H1 (cell line): ENCODE measurements around the gene TMEM147. TPM values are rescaled to one million over a fixed set of nuclear protein-coding genes. Genes with fewer than 3 reads are reported as not detected.

Experiments
- CTCF ChIA-PET: fragments of 300-600 bp; sonication (Branson Sonifier 250); formaldehyde crosslinking; loops from one replicate; lab custom pipeline; 2021; ENCODE audit not compliant: partially characterized antibody; lab: Charles Lee
- POLR2A ChIA-PET: fragments of 300-600 bp; sonication (Branson Sonifier 250); formaldehyde crosslinking; loops from one replicate; lab custom pipeline; 2021; ENCODE audit warnings: inconsistent platforms; ENCODE audit not compliant: partially characterized antibody; lab: Charles Lee
- DNase-seq, 2 experiments: peaks; one replicate each; pipeline versions ENCODE4 v3.0.0 to v3.0.0-alpha.2; 2010 to 2022; ENCODE audit warnings: low spot score in 2 of 2, low read depth in 1 of 2, mixed read lengths in 1 of 2
- FAIRE-seq: peaks from 2 replicates; lab custom pipeline; 2011; peaks lifted over from hg19 to GRCh38; lab: Jason Lieb, UNC
- H2AFZ ChIP-seq: 2 replicates; pipeline ENCODE4 v1.8.1; 2012; ENCODE audit warnings: low read length, inconsistent platforms
- H2AK5ac ChIP-seq: 2 replicates; pipeline ENCODE4 v1.6.1; 2013; ENCODE audit warnings: low read depth, low read length
- H2BK120ac ChIP-seq: replicated peaks from 2 replicates; pipeline ENCODE3; 2013; ENCODE audit warnings: low read depth, low read length, inconsistent platforms
- H2BK12ac ChIP-seq: 2 replicates; pipeline ENCODE4 v1.6.1; 2013; ENCODE audit warnings: low read depth, low read length
- H2BK15ac ChIP-seq: 2 replicates; pipeline ENCODE4 v1.6.1; 2013; ENCODE audit warnings: low read length
- H2BK20ac ChIP-seq: 2 replicates; pipeline ENCODE4 v1.6.1; 2013; ENCODE audit warnings: low read length
- H2BK5ac ChIP-seq: 2 replicates; pipeline ENCODE4 v1.6.1; 2013; ENCODE audit warnings: low read depth, low read length
- H3K14ac ChIP-seq: 2 replicates; pipeline ENCODE4 v1.6.1; 2013; ENCODE audit warnings: inconsistent platforms; ENCODE audit not compliant: insufficient read length
- H3K18ac ChIP-seq: 2 replicates; pipeline ENCODE4 v1.6.1; 2013; ENCODE audit warnings: low read length; ENCODE audit errors: extremely low read depth
- H3K23ac ChIP-seq: 2 replicates; pipeline ENCODE4 v1.6.1; 2013; ENCODE audit warnings: inconsistent platforms; ENCODE audit not compliant: insufficient read length
- H3K23me2 ChIP-seq: 2 replicates; pipeline ENCODE4 v1.6.1; 2013; ENCODE audit warnings: low read depth, low read length
- H3K27ac ChIP-seq: 2 replicates; pipeline ENCODE4 v1.6.1; 2011; ENCODE audit warnings: low read depth, low read length, inconsistent platforms
- H3K27me3 ChIP-seq, 4 experiments: replicated peaks in 1 of 4; 1 replicate in 1 of 4; 2 replicates in 3 of 4; pipeline versions ENCODE4 v1.6.1 to v1.8.1; 2011 to 2013; ENCODE audit warnings: low read length in 3 of 4, mild to moderate bottlenecking in 3 of 4, inconsistent platforms in 2 of 4, mixed read lengths in 2 of 4, moderate library complexity in 1 of 4; ENCODE audit not compliant: control insufficient read depth in 3 of 4, insufficient read depth in 3 of 4; ENCODE audit errors: extremely low read depth in 1 of 4
- H3K36me3 ChIP-seq, 4 experiments: 2 replicates each; pipeline versions ENCODE4 v1.6.1 to v1.8.1; 2011 to 2013; ENCODE audit warnings: mild to moderate bottlenecking in 4 of 4, low read length in 3 of 4, moderate library complexity in 2 of 4, control low read depth in 1 of 4, inconsistent platforms in 1 of 4; ENCODE audit not compliant: insufficient read depth in 4 of 4, control insufficient read depth in 2 of 4
- H3K4ac ChIP-seq: replicated peaks from 2 replicates; pipeline ENCODE3; 2013; ENCODE audit warnings: low read length, low read depth, mixed read lengths, inconsistent platforms; ENCODE audit not compliant: insufficient read length
- H3K4me1 ChIP-seq, 4 experiments: replicated peaks in 1 of 4; 1 replicate in 1 of 4; 2 replicates in 3 of 4; pipeline versions ENCODE4 v1.6.1 to v1.8.1; 2011 to 2013; ENCODE audit warnings: low read length in 3 of 4, inconsistent platforms in 2 of 4, mixed read lengths in 1 of 4; ENCODE audit not compliant: insufficient read depth in 4 of 4, control insufficient read depth in 3 of 4
- H3K4me2 ChIP-seq, 2 experiments: 2 replicates each; pipeline versions ENCODE4 v1.6.1 to v1.8.1; 2011 to 2013; ENCODE audit warnings: low read depth in 2 of 2, low read length in 2 of 2, control low read depth in 1 of 2, inconsistent platforms in 1 of 2, mild to moderate bottlenecking in 1 of 2; ENCODE audit not compliant: insufficient read depth in 1 of 2
- H3K4me3 ChIP-seq, 4 experiments: fragments of 200-600, 300-600 bp in 1 of 4; sonication (generic), shearing (Covaris generic), sonication (Bioruptor Twin) in 1 of 4; 2 replicates each; pipeline versions ENCODE4 v1.5.1 to v1.8.1; 2011 to 2016; ENCODE audit warnings: low read length in 4 of 4, low read depth in 3 of 4, control low read depth in 2 of 4, inconsistent platforms in 2 of 4, mild to moderate bottlenecking in 2 of 4, mixed read lengths in 1 of 4, moderate library complexity in 1 of 4; ENCODE audit not compliant: insufficient read depth in 2 of 4; ENCODE audit errors: extremely low read depth in 1 of 4
- H3K56ac ChIP-seq: replicated peaks from 2 replicates; pipeline ENCODE3; 2013; ENCODE audit warnings: low read depth, mild to moderate bottlenecking, mixed read lengths, low read length, inconsistent platforms; ENCODE audit not compliant: insufficient read length
- H3K79me1 ChIP-seq: 2 replicates; pipeline ENCODE4 v1.6.1; 2013; ENCODE audit warnings: low read depth, low read length, control low read depth
- H3K79me2 ChIP-seq, 2 experiments: 2 replicates each; pipeline versions ENCODE4 v1.6.1 to v1.8.1; 2012 to 2013; ENCODE audit warnings: low read length in 2 of 2, mild to moderate bottlenecking in 2 of 2, inconsistent platforms in 1 of 2; ENCODE audit not compliant: insufficient read depth in 2 of 2, control insufficient read depth in 1 of 2
- H3K9ac ChIP-seq, 4 experiments: replicated peaks in 1 of 4; 1 replicate in 1 of 4; 2 replicates in 3 of 4; pipeline versions ENCODE4 v1.6.1 to v1.8.1; 2011 to 2013; ENCODE audit warnings: low read depth in 3 of 4, low read length in 3 of 4, control low read depth in 2 of 4, mild to moderate bottlenecking in 2 of 4, moderate library complexity in 2 of 4, inconsistent platforms in 1 of 4; ENCODE audit errors: extremely low read depth in 1 of 4
- H3K9me3 ChIP-seq, 2 experiments: 2 replicates each; pipeline versions ENCODE4 v1.6.1 to v1.8.1; 2012 to 2013; ENCODE audit warnings: mild to moderate bottlenecking in 2 of 2, moderate library complexity in 2 of 2, control low read depth in 1 of 2, inconsistent platforms in 1 of 2, low read depth in 1 of 2, low read length in 1 of 2, mixed read lengths in 1 of 2; ENCODE audit not compliant: insufficient read depth in 2 of 2
- H4K20me1 ChIP-seq, 2 experiments: replicated peaks in 1 of 2; 2 replicates each; pipeline versions ENCODE3 to v1.8.1; 2011 to 2013; ENCODE audit warnings: inconsistent platforms in 2 of 2, low read length in 2 of 2, mild to moderate bottlenecking in 1 of 2; ENCODE audit not compliant: insufficient read depth in 2 of 2, control insufficient read depth in 1 of 2
- H4K5ac ChIP-seq: 2 replicates; pipeline ENCODE4 v1.6.1; 2013; ENCODE audit warnings: low read length, low read depth, mixed read lengths, inconsistent platforms; ENCODE audit not compliant: insufficient read length
- H4K8ac ChIP-seq: 2 replicates; pipeline ENCODE4 v1.8.0; 2013; ENCODE audit warnings: mild to moderate bottlenecking, moderate library complexity, low read length, inconsistent platforms; ENCODE audit not compliant: insufficient read depth; ENCODE audit errors: extremely low read depth
- H4K91ac ChIP-seq: replicated peaks from 2 replicates; pipeline ENCODE3; 2013; ENCODE audit warnings: low read length, mixed read lengths, inconsistent platforms; ENCODE audit not compliant: insufficient read length
- ATF2 ChIP-seq: IDR thresholded peaks from 2 replicates; pipeline ENCODE4 v1.6.1; 2012; ENCODE audit warnings: low read length, inconsistent platforms
- BRCA1 ChIP-seq: IDR thresholded peaks from 2 replicates; pipeline ENCODE4 v1.6.1; 2012; ENCODE audit warnings: low read depth, low read length, improper control_type of control experiment
- CEBPB ChIP-seq: IDR thresholded peaks from 2 replicates; pipeline ENCODE4 v1.6.1; 2012; ENCODE audit warnings: low read depth, low read length
- EZH2 ChIP-seq: fragments of 200-600 bp; sonication (generic); IDR thresholded peaks from 2 replicates; pipeline ENCODE4 v1.7.1; 2012; ENCODE audit warnings: low read depth, mild to moderate bottlenecking, moderate library complexity, low read length, inconsistent platforms; ENCODE audit not compliant: severe bottlenecking
- HDAC6 ChIP-seq: IDR thresholded peaks from one replicate; pipeline ENCODE4 v1.7.1; 2012; ENCODE audit warnings: low read depth, mild to moderate bottlenecking, inconsistent platforms, low read length, moderate library complexity
- JUN ChIP-seq: IDR thresholded peaks from 2 replicates; pipeline ENCODE4 v1.6.1; 2011; ENCODE audit warnings: low read depth, mild to moderate bottlenecking, improper control_type of control experiment, low read length
- KDM4A ChIP-seq: IDR thresholded peaks from one replicate; pipeline ENCODE4 v1.7.1; 2012; ENCODE audit warnings: low read depth, mild to moderate bottlenecking, moderate library complexity, low read length, inconsistent platforms; ENCODE audit not compliant: severe bottlenecking
- KDM5A ChIP-seq: fragments of 200-600 bp; IDR thresholded peaks from 2 replicates; pipeline ENCODE4 v1.7.1; 2012; ENCODE audit warnings: mild to moderate bottlenecking, low read length, inconsistent platforms, mixed read lengths
- SAP30 ChIP-seq: fragments of 300-600 bp; sonication (generic); IDR thresholded peaks from 2 replicates; pipeline ENCODE4 v1.7.1; 2012; ENCODE audit warnings: low read length, moderate library complexity, mild to moderate bottlenecking, inconsistent platforms; ENCODE audit not compliant: insufficient read depth, insufficient replicate concordance
- SP2 ChIP-seq: IDR thresholded peaks from 2 replicates; pipeline ENCODE4 v1.6.1; 2012; ENCODE audit warnings: mild to moderate bottlenecking, low read length, inconsistent platforms
- SP4 ChIP-seq: IDR thresholded peaks from 2 replicates; pipeline ENCODE4 v1.6.1; 2012; ENCODE audit warnings: low read length, inconsistent platforms
- SUZ12 ChIP-seq: fragments of 200-600 bp; sonication (generic); IDR thresholded peaks from 2 replicates; pipeline ENCODE4 v1.6.1; 2012; ENCODE audit warnings: mild to moderate bottlenecking, inconsistent platforms, low read length, moderate library complexity, mixed read lengths
- WGBS, 2 experiments: shearing (Covaris generic) in 1 of 2; methylation state at CpG; one replicate each; pipeline versions ENCODE4 v1.1.6 to v1.1.7; 2013 to 2015; ENCODE audit warnings: low lambda C conversion rate in 2 of 2, mixed read lengths in 2 of 2, inconsistent platforms in 1 of 2, low coverage in 1 of 2, missing lambda C conversion rate in 1 of 2; ENCODE audit not compliant: insufficient replicate concordance in 2 of 2, insufficient coverage in 1 of 2, insufficient read length in 1 of 2; ENCODE audit errors: extremely low coverage in 1 of 2, missing lambda C conversion rate in 1 of 2; 5-methylcytosine and 5-hydroxymethylcytosine counted together
- polyA plus RNA-seq, 7 experiments: library from polyadenylated mRNA; depleted of rRNA in 3 of 7; stranded (reverse) in 5 of 7; unstranded in 2 of 7; fragments of >200 nt in 5 of 7; fragments of 200-250 nt in 2 of 7; gene quantifications; 1 replicate in 5 of 7; 2 replicates in 1 of 7; 4 replicates in 1 of 7; pipeline versions ENCODE4 v1.2.1 to v1.2.3, GENCODE V29; 2011 to 2013; ENCODE audit warnings: missing spikeins in 2 of 7, mixed read lengths in 2 of 7
- total RNA-seq: library from RNA; stranded (reverse); fragmentation: NEBNext Ultra II Directional; extraction: Animal tissue kit (Norgen Biotek cat#: 25700); gene quantifications from 2 replicates; pipeline ENCODE4 v1.2.1, GENCODE V29; 2021

TMEM147 gene
- total and polyA plus RNA-seq, 2 of the 8 experiments (the other 6 are each of a cell fraction or from before 2014, with no cell fraction given), result 159 to 418 TPM

GRCh38 chr19:35577918-35578317 is 32.5 kb downstream of the TMEM147 start:
- H3K56ac ChIP-seq, result no peak overlapping the region
- H3K4me2 ChIP-seq, result no peak overlapping the region
- DNase-seq, result no peak
- no peak overlapping the region for H2AK5ac ChIP-seq
- no peak overlapping the region for H2BK12ac ChIP-seq
- no peak overlapping the region for H3K4ac ChIP-seq
- H4K8ac ChIP-seq, result no peak overlapping the region
- H3K27ac ChIP-seq, result no peak overlapping the region
- H3K27me3 ChIP-seq, result no peaks in the 10 kb centered on the region
- H3K79me1 ChIP-seq, result no peaks in the 10 kb centered on the region
- no peak overlapping the region for H3K14ac ChIP-seq
- TF ChIP-seq JUN (no peak), BRCA1 (no peak), KDM5A (no peak), SP2 (no peak), HDAC6 (no peak), SUZ12 (no peak), KDM4A (no peak), SP4 (no peak), CEBPB (no peak), ATF2 (no peak), SAP30 (no peak), EZH2 (no peak)
- no peak overlapping the region for H2AFZ ChIP-seq
- H3K36me3 ChIP-seq, result no peaks in the 10 kb centered on the region
- H4K91ac ChIP-seq, result no peak overlapping the region
- FAIRE-seq, result no peak
- peaks cover 28 to 32% of the 10 kb centered on the region in 2 experiments for H3K9me3 ChIP-seq
- H4K20me1 ChIP-seq, result no peaks in the 10 kb centered on the region
- H3K23ac ChIP-seq, result no peak overlapping the region
- H4K5ac ChIP-seq, result no peak overlapping the region
- H3K23me2 ChIP-seq, result no peaks in the 10 kb centered on the region
- no peak overlapping the region for H2BK15ac ChIP-seq
- H2BK120ac ChIP-seq, result no peak overlapping the region
- 87% methylated on average over 1 of the region's 1 CpG; no CpG with 5 or more reads in 1 of the 2 experiments for WGBS, 2 experiments
- no peak overlapping the region for H2BK5ac ChIP-seq
- H3K4me3 ChIP-seq, result no peak overlapping the region
- no peaks in the 10 kb centered on the region for H3K79me2 ChIP-seq
- CTCF ChIA-PET, result interaction anchor here (0.6 to 0.9 kb wide), 2 partner anchors 14 to 274 kb away, joined by 3 read pairs; no protein-coding TSS in a partner anchor
- no peaks in the 10 kb centered on the region for H3K4me1 ChIP-seq
- H2BK20ac ChIP-seq, result no peak overlapping the region
- no peak overlapping the region for H3K9ac ChIP-seq
- POLR2A ChIA-PET, result no interaction called here
- no peak overlapping the region for H3K18ac ChIP-seq
